Trophoblast cell (in vitro differentiated cells and primary cell): ENCODE results near the gene SP5.

Experiments
- DNase-seq, 2 donors: peaks; one replicate each; pipeline ENCODE4 v3.0.0-alpha.2; 2016
- H2AFZ ChIP-seq: 2 replicates; pipeline ENCODE4 v1.6.1; 2013; ENCODE audit warnings: low read length, moderate library complexity, mild to moderate bottlenecking; ENCODE audit not compliant: insufficient read depth, poor library complexity
- H2AK5ac ChIP-seq: 2 replicates; pipeline ENCODE4 v1.6.1; 2013; ENCODE audit warnings: mild to moderate bottlenecking, low read length
- H2BK120ac ChIP-seq: 2 replicates; pipeline ENCODE4 v1.6.1; 2013; ENCODE audit warnings: low read length, mild to moderate bottlenecking, moderate library complexity; ENCODE audit not compliant: insufficient read depth, poor library complexity
- H2BK12ac ChIP-seq: 2 replicates; pipeline ENCODE4 v1.6.1; 2013; ENCODE audit warnings: mild to moderate bottlenecking, low read length, moderate library complexity
- H2BK5ac ChIP-seq: 2 replicates; pipeline ENCODE4 v1.6.1; 2013; ENCODE audit warnings: low read length, low read depth, moderate library complexity, mild to moderate bottlenecking; ENCODE audit not compliant: poor library complexity
- H3K14ac ChIP-seq: 2 replicates; pipeline ENCODE4 v1.6.1; 2013; ENCODE audit warnings: mild to moderate bottlenecking, low read length
- H3K18ac ChIP-seq: 2 replicates; pipeline ENCODE4 v1.6.1; 2013; ENCODE audit warnings: mild to moderate bottlenecking, low read length
- H3K23ac ChIP-seq: 2 replicates; pipeline ENCODE4 v1.6.1; 2013; ENCODE audit warnings: low read length
- H3K27ac ChIP-seq: 2 replicates; pipeline ENCODE4 v1.5.1; 2013; ENCODE audit warnings: low read depth, mild to moderate bottlenecking, inconsistent platforms, low read length, moderate library complexity
- H3K27me3 ChIP-seq: 2 replicates; pipeline ENCODE4 v1.6.1; 2013; ENCODE audit warnings: inconsistent platforms, mild to moderate bottlenecking, low read length, moderate library complexity; ENCODE audit not compliant: insufficient read depth
- H3K36me3 ChIP-seq, 2 experiments: 1 replicate in 1 of 2; 2 replicates in 1 of 2; pipeline ENCODE4 v1.6.1; 2013; ENCODE audit warnings: low read length in 2 of 2, mild to moderate bottlenecking in 2 of 2, moderate library complexity in 1 of 2; ENCODE audit not compliant: insufficient read depth in 2 of 2, control insufficient read depth in 1 of 2
- H3K4ac ChIP-seq: 2 replicates; pipeline ENCODE4 v1.6.1; 2013; ENCODE audit warnings: low read depth, mild to moderate bottlenecking, low read length, moderate library complexity
- H3K4me1 ChIP-seq, 2 experiments: 1 replicate in 1 of 2; 2 replicates in 1 of 2; pipeline ENCODE4 v1.6.1; 2013; ENCODE audit warnings: low read length in 2 of 2, mild to moderate bottlenecking in 2 of 2, moderate library complexity in 1 of 2; ENCODE audit not compliant: insufficient read depth in 2 of 2, control insufficient read depth in 1 of 2
- H3K4me2 ChIP-seq: 2 replicates; pipeline ENCODE4 v1.6.1; 2013; ENCODE audit warnings: inconsistent platforms, mild to moderate bottlenecking, low read length, moderate library complexity
- H3K4me3 ChIP-seq: 2 replicates; pipeline ENCODE4 v1.5.1; 2013; ENCODE audit warnings: mild to moderate bottlenecking, low read depth, low read length, inconsistent platforms
- H3K79me1 ChIP-seq: one replicate; pipeline ENCODE4 v1.6.1; 2013; ENCODE audit warnings: low read length
- H3K79me2 ChIP-seq: 2 replicates; pipeline ENCODE4 v1.6.1; 2013; ENCODE audit warnings: low read length, mild to moderate bottlenecking; ENCODE audit not compliant: control insufficient read depth, insufficient read depth, poor library complexity
- H3K9ac ChIP-seq: 2 replicates; pipeline ENCODE4 v1.6.1; 2013; ENCODE audit warnings: mild to moderate bottlenecking, low read length
- H3K9me3 ChIP-seq: 2 replicates; pipeline ENCODE4 v1.6.1; 2013; ENCODE audit warnings: low read depth, mild to moderate bottlenecking, control low read depth, inconsistent platforms, low read length; ENCODE audit not compliant: insufficient read depth
- H4K12ac ChIP-seq: 2 replicates; pipeline ENCODE4 v1.6.1; 2013; ENCODE audit warnings: low read depth, mild to moderate bottlenecking, low read length, moderate library complexity
- H4K8ac ChIP-seq: 2 replicates; pipeline ENCODE4 v1.6.1; 2013; ENCODE audit warnings: low read depth, mild to moderate bottlenecking, low read length, moderate library complexity
- H4K91ac ChIP-seq: one replicate; pipeline ENCODE4 v1.6.1; 2013; ENCODE audit warnings: low read depth, mild to moderate bottlenecking, low read length, moderate library complexity
- WGBS: extraction: QIAGEN DNeasy Blood & Tissue Kit; methylation state at CpG from one replicate; pipeline ENCODE4 v1.1.7; 2013; ENCODE audit warnings: missing lambda C conversion rate; ENCODE audit not compliant: insufficient read length, insufficient coverage; ENCODE audit errors: extremely low coverage; 5-methylcytosine and 5-hydroxymethylcytosine counted together

The SP5 gene

GRCh38 chr2:170717599-170717963, 2.4 kb downstream of the SP5 start:
- no peak for DNase-seq
- H3K27ac ChIP-seq, result no peak overlapping the region
- peaks cover 57% of the 10 kb centered on the region for H3K27me3 ChIP-seq
- no peak overlapping the region for H2AFZ ChIP-seq
- no peak overlapping the region for H2BK5ac ChIP-seq
- no peaks in the 10 kb centered on the region for H3K79me1 ChIP-seq
- H3K4me3 ChIP-seq, result no peak overlapping the region
- H2BK12ac ChIP-seq, result no peak overlapping the region
- H3K4me2 ChIP-seq, result no peak overlapping the region
- no peaks in the 10 kb centered on the region for H3K79me2 ChIP-seq
- no CpG with 5 or more reads among the region's 10 CpGs for WGBS
- no peak overlapping the region for H3K18ac ChIP-seq
- H4K12ac ChIP-seq, result no peak overlapping the region
- no peaks in the 10 kb centered on the region for H3K36me3 ChIP-seq
- H3K14ac ChIP-seq, result no peak overlapping the region
- H4K91ac ChIP-seq, result no peak overlapping the region
- no peak overlapping the region for H3K4ac ChIP-seq
- peaks cover 9 to 22% of the 10 kb centered on the region in 2 experiments for H3K4me1 ChIP-seq
- H4K8ac ChIP-seq, result no peak overlapping the region
- H3K23ac ChIP-seq, result no peak overlapping the region
- H3K9me3 ChIP-seq, result peaks cover 11% of the 10 kb centered on the region
- no peak overlapping the region for H2BK120ac ChIP-seq
- no peak overlapping the region for H3K9ac ChIP-seq
- H2AK5ac ChIP-seq, result no peak overlapping the region

GRCh38 chr2:170717991-170718589, 3.0 kb downstream of the SP5 start:
- DNase-seq, result no peak
- no peak overlapping the region for H3K4ac ChIP-seq
- H3K4me2 ChIP-seq, result no peak overlapping the region
- H3K27me3 ChIP-seq, result peaks cover 52% of the 10 kb centered on the region
- no peak overlapping the region for H2BK12ac ChIP-seq
- H3K9me3 ChIP-seq, result peaks cover 11% of the 10 kb centered on the region
- peaks cover 9 to 22% of the 10 kb centered on the region in 2 experiments for H3K4me1 ChIP-seq
- H2BK120ac ChIP-seq, result no peak overlapping the region
- no peak overlapping the region for H4K8ac ChIP-seq
- no peaks in the 10 kb centered on the region for H3K79me1 ChIP-seq
- H2AFZ ChIP-seq, result no peak overlapping the region
- H3K23ac ChIP-seq, result no peak overlapping the region
- H3K18ac ChIP-seq, result no peak overlapping the region
- H4K12ac ChIP-seq, result no peak overlapping the region
- no peaks in the 10 kb centered on the region for H3K79me2 ChIP-seq
- H3K4me3 ChIP-seq, result no peak overlapping the region
- no CpG with 5 or more reads among the region's 18 CpGs for WGBS
- no peak overlapping the region for H3K27ac ChIP-seq
- H2BK5ac ChIP-seq, result no peak overlapping the region
- no peak overlapping the region for H4K91ac ChIP-seq
- H3K9ac ChIP-seq, result no peak overlapping the region
- no peaks in the 10 kb centered on the region for H3K36me3 ChIP-seq
- no peak overlapping the region for H2AK5ac ChIP-seq
- H3K14ac ChIP-seq, result no peak overlapping the region

- WGBS, result no CpG with 5 or more reads among the region's 1 CpG
- no peak overlapping the region for H3K23ac ChIP-seq
- no peak overlapping the region for H3K14ac ChIP-seq
- H2BK12ac ChIP-seq, result no peak overlapping the region
- no peak overlapping the region for H3K4me2 ChIP-seq
- H2AFZ ChIP-seq, result no peak overlapping the region
- no peak overlapping the region for H4K8ac ChIP-seq
- no peaks in the 10 kb centered on the region for H3K79me1 ChIP-seq
- peaks cover 3 to 14% of the 10 kb centered on the region in 2 experiments for H3K4me1 ChIP-seq
- no peak overlapping the region for H2BK120ac ChIP-seq
- H4K12ac ChIP-seq, result no peak overlapping the region
- peaks cover 34% of the 10 kb centered on the region for H3K27me3 ChIP-seq
- H2BK5ac ChIP-seq, result no peak overlapping the region
- peaks cover 10% of the 10 kb centered on the region for H3K9me3 ChIP-seq
- no peak overlapping the region for H3K4ac ChIP-seq
- no peaks in the 10 kb centered on the region for H3K79me2 ChIP-seq
- no peak for DNase-seq
- no peak overlapping the region for H3K18ac ChIP-seq
- H3K36me3 ChIP-seq, result no peaks in the 10 kb centered on the region
- H3K27ac ChIP-seq, result no peak overlapping the region
- H3K9ac ChIP-seq, result no peak overlapping the region
- no peak overlapping the region for H3K4me3 ChIP-seq
- no peak overlapping the region for H4K91ac ChIP-seq
- no peak overlapping the region for H2AK5ac ChIP-seq
Measured at GRCh38 chr2:170719810-170720209, 4.7 kb downstream of the SP5 start.

GRCh38 chr2:170721678-170722077, 6.5 kb downstream of the SP5 start:
- Histone ChIP-seq H3K18ac (no peak overlapping the region), H2BK120ac (no peak overlapping the region), H2BK12ac (no peak overlapping the region), H2AK5ac (no peak overlapping the region), H3K9ac (no peak overlapping the region), H3K4me2 (no peak overlapping the region), H3K4me3 (no peak overlapping the region), H3K79me1 (no peaks in the 10 kb centered on the region), H3K27me3 (peaks cover 16% of the 10 kb centered on the region), H2AFZ (no peak overlapping the region), H3K4me1 (peaks cover 0 to 5% of the 10 kb centered on the region in 2 experiments), H3K79me2 (no peaks in the 10 kb centered on the region), H3K14ac (no peak overlapping the region), H4K91ac (no peak overlapping the region), H3K27ac (no peak overlapping the region), H3K36me3 (no peaks in the 10 kb centered on the region), H4K8ac (no peak overlapping the region), H2BK5ac (no peak overlapping the region), H3K4ac (no peak overlapping the region), H3K23ac (no peak overlapping the region), H4K12ac (no peak overlapping the region), H3K9me3 (no peaks in the 10 kb centered on the region)
- DNase-seq, result no peak
- no CpG with 5 or more reads among the region's 3 CpGs for WGBS
